Heart right ventricle (tissue), 16 donors: ENCODE measurements around the gene ZDBF2. TPM values are rescaled to one million over a fixed set of nuclear protein-coding genes. Genes with fewer than 3 reads are reported as not detected.
"Not testable (repeated sequence)": the region's sequence is repeated elsewhere in the genome, so short reads cannot be mapped to it uniquely, and the experiment has no call there.

Experiments
- ATAC-seq, 8 donors: fragments of 200-7000 bp; cut with Tn5 transposase; one replicate each; pipeline ENCODE4 v1.9.1; 2020; ENCODE audit warnings: mild to moderate bottlenecking in 8 of 8, moderate library complexity in 8 of 8, moderate number of reproducible peaks in 1 of 8
- DNase-seq, 2 donors: peaks; one replicate each; pipeline ENCODE4 v3.0.0-alpha.2; 2020
- H3K27ac ChIP-seq, 10 donors: fragments of 200-600 bp; sonication (generic) in 2 of 10; one replicate each; pipeline versions ENCODE4 v1.5.0 to v1.8.0; 2020 to 2022; ENCODE audit warnings: mild to moderate bottlenecking in 3 of 10
- H3K27me3 ChIP-seq, 7 donors: fragments of 200-600 bp; one replicate each; pipeline ENCODE4 v1.8.0; 2021 to 2022; ENCODE audit warnings: mild to moderate bottlenecking in 2 of 7
- H3K36me3 ChIP-seq, 9 donors: fragments of 200-600 bp; sonication (generic) in 1 of 9; one replicate each; pipeline versions ENCODE4 v1.5.0 to v1.8.0; 2020 to 2022; ENCODE audit warnings: mild to moderate bottlenecking in 2 of 9
- H3K4me1 ChIP-seq, 9 donors: fragments of 200-600 bp; sonication (generic) in 1 of 9; one replicate each; pipeline versions ENCODE4 v1.5.0 to v1.8.0; 2020 to 2022; ENCODE audit warnings: mild to moderate bottlenecking in 4 of 9
- H3K4me3 ChIP-seq, 10 donors: fragments of 200-600 bp; sonication (generic) in 2 of 10; one replicate each; pipeline versions ENCODE4 v1.5.0 to v1.8.0; 2020 to 2022; ENCODE audit warnings: mild to moderate bottlenecking in 7 of 10, moderate library complexity in 2 of 10
- H3K9me3 ChIP-seq, 11 donors: fragments of 200-600 bp in 10 of 11; sonication (generic) in 2 of 11; one replicate each; pipeline versions ENCODE4 v1.5.0 to v1.8.0; 2013 to 2022; ENCODE audit warnings: mild to moderate bottlenecking in 2 of 11, control low read depth in 1 of 11, moderate library complexity in 1 of 11
- WGBS, 2 donors: extraction: QIAGEN DNeasy Blood & Tissue Kit; methylation state at CpG; one replicate each; pipeline ENCODE4 v1.1.7; 2013; ENCODE audit warnings: inconsistent platforms in 1 of 2; 5-methylcytosine and 5-hydroxymethylcytosine counted together
- intact Hi-C, 10 donors: fragments of 100-400 bp; cut with DNase I; formaldehyde crosslinking; loops; one replicate each; pipeline versions ENCODE4 v1.11.1 to v1.14.2; 2022
- polyA plus RNA-seq, 2 donors: library from polyadenylated mRNA; stranded (reverse); fragments of 200-250 nt; gene quantifications; one replicate each; pipeline ENCODE4 v1.2.3, GENCODE V29; 2013
- total RNA-seq, 10 donors: library from RNA; stranded (reverse); fragmentation: NEBNext Ultra II Directional in 3 of 10; extraction: Animal tissue kit (Norgen Biotek cat#: 25700) in 3 of 10; gene quantifications; one replicate each; pipeline versions ENCODE4 v1.2.1 to v1.2.4, GENCODE V29; 2021 to 2023
- TF ChIP-seq, protein P1 (sequence below), 9 donors: fragments of 200-600 bp; sonication (generic) in 2 of 9; IDR thresholded peaks; one replicate each; pipeline versions ENCODE4 v1.5.0 to v1.8.0; 2021 to 2022; ENCODE audit warnings: antibody characterized with exemption in 9 of 9, mild to moderate bottlenecking in 5 of 9, moderate library complexity in 1 of 9
- donor health status: Arrhythmogenic right ventricular cardiomyopathy.
- donor health status: ischemic (EF 13 %, LVEDD 7.1; RV severe dilation, severe dysfunction).
- donor health status: healthy with polysubstance abuse.
- donor health status: DM: no; HTN: yes; CAD: no.
- donor health status: DM: no; HTN: no; CAD: no.
- donor health status: ischemic (EF 25% LVEDD 6.9; RV normal size, moderate dysfunction).
- donor health status: ischemic (EF 25% LVEDD 5.7; RV mildly dilated, moderate dysfunction).
- donor health status: healthy.
- donor health status: DM: yes; HTN: yes; CAD: no.
- donor health status: Ischemic cardiomyopathy.
- donor health status: ischemic (EF 35%, LVEDD 5.7; RV mildly dilated, moderate dysfunction).
- donor health status: nonischemic (EF 11% LVEDD 7.7; RV severe dilation, severe dysfunction).
- donor health status: DM: yes; HTN: yes; CAD: no.
- donor health status: PGD.
- donor health status: ischemic (EF 29% LVEDD 5.4; RV normal size, mild dysfunction).
- donor health status: nonischemic (EF 23%, LVEDD 6.1; RV moderate dilation, normal function).

ZDBF2 gene
- total and polyA plus RNA-seq, 12 donors = 0.72 to 15.6 (median 10.2) TPM

DNA sequence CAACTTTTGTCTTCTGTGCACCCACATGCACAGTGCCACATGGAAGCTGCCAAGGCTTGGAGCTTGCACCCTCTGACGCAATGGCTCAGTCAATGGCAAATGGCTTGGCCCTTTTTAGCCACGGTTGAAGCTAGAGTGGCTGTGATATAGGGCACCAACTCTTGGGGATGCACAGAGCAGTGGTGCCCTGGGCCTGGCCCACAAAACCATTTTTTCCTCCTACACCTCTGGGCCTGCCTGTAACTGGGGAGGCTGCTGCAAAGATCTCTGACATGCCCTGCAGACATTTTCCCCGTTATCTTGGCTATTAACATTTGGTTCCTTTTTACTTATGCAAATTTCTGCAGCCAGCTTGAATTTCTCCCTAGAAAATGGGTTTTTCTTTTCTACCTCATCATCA is 74.9 kb downstream of the ZDBF2 start:
- Histone ChIP-seq H3K9me3 (peaks cover 0 to 14% (median 0%) of the 10 kb centered on the region in 11 donors), H3K4me1 (no peaks in the 10 kb centered on the region), H3K27me3 (no peaks in the 10 kb centered on the region), H3K27ac (no peak overlapping the region), H3K36me3 (no peaks in the 10 kb centered on the region), H3K4me3 (no peak overlapping the region)
- DNase-seq (no peak), ATAC-seq (no peak)
- intact Hi-C loops = no loop called here
- WGBS, 2 donors = 81 to 83% methylated on average over 3 of the region's 3 CpGs
- TF ChIP-seq, protein P1, sequence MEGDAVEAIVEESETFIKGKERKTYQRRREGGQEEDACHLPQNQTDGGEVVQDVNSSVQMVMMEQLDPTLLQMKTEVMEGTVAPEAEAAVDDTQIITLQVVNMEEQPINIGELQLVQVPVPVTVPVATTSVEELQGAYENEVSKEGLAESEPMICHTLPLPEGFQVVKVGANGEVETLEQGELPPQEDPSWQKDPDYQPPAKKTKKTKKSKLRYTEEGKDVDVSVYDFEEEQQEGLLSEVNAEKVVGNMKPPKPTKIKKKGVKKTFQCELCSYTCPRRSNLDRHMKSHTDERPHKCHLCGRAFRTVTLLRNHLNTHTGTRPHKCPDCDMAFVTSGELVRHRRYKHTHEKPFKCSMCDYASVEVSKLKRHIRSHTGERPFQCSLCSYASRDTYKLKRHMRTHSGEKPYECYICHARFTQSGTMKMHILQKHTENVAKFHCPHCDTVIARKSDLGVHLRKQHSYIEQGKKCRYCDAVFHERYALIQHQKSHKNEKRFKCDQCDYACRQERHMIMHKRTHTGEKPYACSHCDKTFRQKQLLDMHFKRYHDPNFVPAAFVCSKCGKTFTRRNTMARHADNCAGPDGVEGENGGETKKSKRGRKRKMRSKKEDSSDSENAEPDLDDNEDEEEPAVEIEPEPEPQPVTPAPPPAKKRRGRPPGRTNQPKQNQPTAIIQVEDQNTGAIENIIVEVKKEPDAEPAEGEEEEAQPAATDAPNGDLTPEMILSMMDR (IDR thresholded peaks at IDR 0.05) = no peak

DNA sequence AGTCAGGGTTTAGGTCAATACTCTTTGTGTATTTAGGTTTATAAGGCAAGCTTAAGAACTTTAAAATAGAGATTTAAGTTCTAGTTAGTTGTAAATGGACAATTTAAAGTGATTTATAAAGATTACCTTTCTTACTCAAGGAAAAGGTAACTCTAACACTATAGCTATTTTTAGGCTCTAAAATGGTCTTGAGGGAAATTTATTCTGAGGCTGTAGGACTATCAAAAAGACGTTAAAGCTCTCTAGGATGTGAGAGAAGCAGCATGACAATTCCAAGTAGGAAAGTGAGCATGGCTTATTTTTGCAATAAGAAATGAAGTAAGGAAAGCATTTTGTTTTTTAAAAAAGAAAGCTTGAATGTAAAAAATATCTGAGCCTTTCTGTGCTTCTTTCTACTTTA is 78.1 kb downstream of the ZDBF2 start:
- WGBS, 2 donors = 32 to 49% methylated on average over 1 of the region's 1 CpG

GRCh38 chr2:206353685-206354084 is 79.2 kb downstream of the ZDBF2 start:
- TF ChIP-seq, protein P1 (IDR thresholded peaks at IDR 0.05) = no peak
- intact Hi-C loops = no loop called here
- ATAC-seq = no peak
- Histone ChIP-seq H3K9me3 (peaks cover 0 to 17% (median 6%) of the 10 kb centered on the region in 11 donors), H3K27me3 (no peaks in the 10 kb centered on the region), H3K4me1 (no peaks in the 10 kb centered on the region), H3K27ac (no peak overlapping the region), H3K4me3 (no peak overlapping the region), H3K36me3 (no peaks in the 10 kb centered on the region)
- 79 to 90% methylated on average over 1 of the region's 1 CpG for WGBS, 2 donors
- DNase-seq = no peak

More for the DNA sequence above, 78.1 kb downstream of the ZDBF2 start:
- peaks cover 0 to 7% (median 0%) of the 10 kb centered on the region in 11 donors for H3K9me3 ChIP-seq
- intact Hi-C loops = no loop called here
- no peaks in the 10 kb centered on the region for H3K4me1 ChIP-seq
- no peak overlapping the region for H3K27ac ChIP-seq
- no peak for ATAC-seq
- no peak overlapping the region for H3K4me3 ChIP-seq
- TF ChIP-seq, protein P1 (IDR thresholded peaks at IDR 0.05) = no peak
- H3K27me3 ChIP-seq = no peaks in the 10 kb centered on the region
- no peaks in the 10 kb centered on the region for H3K36me3 ChIP-seq
- DNase-seq = no peak

DNA sequence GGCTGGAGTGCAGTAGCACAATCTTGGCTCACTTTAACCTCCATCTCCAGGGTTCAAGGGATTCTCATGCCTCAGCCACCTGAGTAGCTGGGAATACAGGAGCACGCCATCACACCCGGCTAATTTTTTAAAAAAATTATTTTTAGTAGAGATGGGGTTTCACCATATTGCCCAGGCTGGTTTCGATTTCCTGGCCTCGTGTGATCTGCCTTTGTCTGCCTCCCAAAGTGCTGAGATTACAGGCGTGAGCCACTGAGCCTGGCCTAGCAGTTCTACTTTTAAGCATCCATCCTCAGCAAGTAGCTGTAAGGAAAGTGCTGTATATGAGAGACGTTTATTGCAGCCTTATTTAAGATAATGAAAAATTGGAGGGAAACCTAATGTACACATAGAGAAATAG is 79.7 kb downstream of the ZDBF2 start:
- intact Hi-C loops = no loop called here
- ATAC-seq = no peak
- no peaks in the 10 kb centered on the region for H3K36me3 ChIP-seq
- WGBS, 2 donors = 83 to 86% methylated on average over 6 of the region's 6 CpGs
- H3K9me3 ChIP-seq = peaks cover 0 to 19% (median 8%) of the 10 kb centered on the region in 11 donors
- no peak overlapping the region for H3K27ac ChIP-seq
- TF ChIP-seq, protein P1 (IDR thresholded peaks at IDR 0.05) = no peak
- DNase-seq = no peak
- H3K4me3 ChIP-seq = no peak overlapping the region
- no peaks in the 10 kb centered on the region for H3K27me3 ChIP-seq
- H3K4me1 ChIP-seq = no peaks in the 10 kb centered on the region

GRCh38 chr2:206356840-206357239 is 82.4 kb downstream of the ZDBF2 start:
- H3K4me1 ChIP-seq, H3K27ac ChIP-seq, H3K4me3 ChIP-seq, H3K36me3 ChIP-seq, DNase-seq, intact Hi-C loops, H3K27me3 ChIP-seq, ATAC-seq: not testable (repeated sequence)
- 93 to 98% methylated on average over 24 to 29 of the region's 29 CpGs for WGBS, 2 donors
- peaks cover 0 to 17% (median 8%) of the 10 kb centered on the region in 11 donors for H3K9me3 ChIP-seq

GRCh38 chr2:206360840-206361239 is 86.4 kb downstream of the ZDBF2 start:
- DNase-seq, H3K27me3 ChIP-seq, H3K4me3 ChIP-seq, H3K4me1 ChIP-seq, H3K27ac ChIP-seq, H3K36me3 ChIP-seq, intact Hi-C loops, ATAC-seq: not testable (repeated sequence)
- 87 to 94% methylated on average over 5 of the region's 5 CpGs for WGBS, 2 donors
- H3K9me3 ChIP-seq = peaks cover 0 to 17% (median 8%) of the 10 kb centered on the region in 11 donors
